Small intestine (tissue), 7 donors: Measurements from ENCODE around the gene MADD. TPM values are rescaled to one million over a fixed set of nuclear protein-coding genes. Genes with fewer than 3 reads are reported as not detected.

Experiments
- DNase-seq, 2 donors: peaks; one replicate each; pipeline versions ENCODE4 v3.0.0 to v3.0.0-alpha.2; 2013
- FAIRE-seq: peaks from 2 replicates; lab custom pipeline; 2012; peaks lifted over from hg19 to GRCh38; lab: Jason Lieb, UNC
- H3K27ac ChIP-seq, 3 donors: one replicate each; pipeline ENCODE4 v1.5.1; 2013; ENCODE audit warnings: low read length in 2 of 3, mild to moderate bottlenecking in 2 of 3, control low read depth in 1 of 3, inconsistent platforms in 1 of 3, low read depth in 1 of 3, moderate library complexity in 1 of 3
- H3K27me3 ChIP-seq, 3 donors: one replicate each; pipeline ENCODE4 v1.6.1; 2013; ENCODE audit warnings: low read length in 3 of 3, inconsistent platforms in 1 of 3; ENCODE audit not compliant: control insufficient read depth in 3 of 3, insufficient read depth in 3 of 3
- H3K36me3 ChIP-seq, 3 donors: one replicate each; pipeline ENCODE4 v1.6.1; 2013; ENCODE audit warnings: low read length in 3 of 3, inconsistent platforms in 1 of 3, low read depth in 1 of 3, mild to moderate bottlenecking in 1 of 3, moderate library complexity in 1 of 3; ENCODE audit not compliant: control insufficient read depth in 3 of 3, insufficient read depth in 2 of 3
- H3K4me1 ChIP-seq, 3 donors: one replicate each; pipeline ENCODE4 v1.6.1; 2013; ENCODE audit warnings: low read length in 2 of 3, inconsistent platforms in 1 of 3, low read depth in 1 of 3, mild to moderate bottlenecking in 1 of 3, moderate library complexity in 1 of 3; ENCODE audit not compliant: control insufficient read depth in 3 of 3, insufficient read depth in 2 of 3
- H3K4me3 ChIP-seq, 3 donors: one replicate each; pipeline ENCODE4 v1.5.1; 2013; ENCODE audit warnings: low read length in 3 of 3, control low read depth in 1 of 3, inconsistent platforms in 1 of 3, low read depth in 1 of 3, mild to moderate bottlenecking in 1 of 3, moderate library complexity in 1 of 3
- H3K9me3 ChIP-seq, 2 donors: one replicate each; pipeline ENCODE4 v1.6.1; 2013; ENCODE audit warnings: low read depth in 1 of 2, low read length in 1 of 2; ENCODE audit not compliant: control insufficient read depth in 2 of 2, insufficient read depth in 1 of 2
- WGBS, 3 donors: extraction: QIAGEN DNeasy Blood & Tissue Kit; methylation state at CpG; one replicate each; pipeline ENCODE4 v1.1.7; 2013; 5-methylcytosine and 5-hydroxymethylcytosine counted together
- polyA plus RNA-seq, 4 donors: library from polyadenylated mRNA; stranded (reverse) in 3 of 4; unstranded in 1 of 4; fragments of 200-250 nt in 3 of 4; fragments of 120-200 nt in 1 of 4; gene quantifications; one replicate each; pipeline versions ENCODE4 v1.2.1 to v1.2.3, GENCODE V29; 2013
- donor health status: healthy with polysubstance abuse.
- donor health status: control.
- donor health status: control.
- donor health status: Bipolar disorder and iron deficiency.
- donor health status: healthy.

The MADD gene
- polyA plus RNA-seq, 4 donors, result 19.2 to 45.1 (median 25.8) TPM

DNA sequence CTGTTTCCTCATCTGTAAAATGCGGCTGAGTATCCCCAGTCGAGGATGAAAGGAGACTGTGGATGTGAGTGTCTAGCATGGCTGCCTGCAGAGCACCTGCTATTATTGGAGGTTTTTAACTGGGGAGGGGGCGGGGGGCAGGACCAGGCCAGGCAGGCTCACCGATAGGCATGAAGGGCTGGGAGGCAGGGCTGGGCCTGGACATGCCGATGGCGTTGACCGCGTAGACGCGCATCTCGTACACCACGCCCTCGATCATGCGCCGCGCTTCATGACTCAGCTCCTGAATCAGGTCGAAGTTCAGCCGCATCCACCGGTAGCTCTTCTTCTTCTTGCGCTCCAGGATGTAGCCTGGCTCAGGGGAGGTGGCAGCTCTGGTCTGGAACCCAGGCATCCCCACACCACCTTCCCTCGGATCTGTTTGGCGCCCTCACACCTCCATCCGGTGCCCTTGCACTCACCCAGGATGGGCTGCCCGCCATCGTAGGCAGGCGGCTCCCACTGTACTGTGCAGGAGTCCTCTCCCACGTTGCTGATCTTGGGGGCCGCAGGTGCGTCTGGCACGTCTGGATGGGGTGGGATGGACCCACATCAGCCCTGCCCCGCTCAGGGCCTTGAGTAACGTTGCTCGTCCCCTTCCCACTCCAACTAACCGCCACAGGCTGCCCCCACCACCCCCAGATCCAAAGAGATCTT, 67.4 kb downstream of the MADD start:
- peak in 1 of 2 donors; percentile 47 for DNase-seq
- Histone ChIP-seq H3K36me3 (no peaks in the 10 kb centered on the region), H3K4me1 (peaks cover 0 to 5% (median 0%) of the 10 kb centered on the region in 3 donors), H3K27ac (no peak overlapping the region), H3K9me3 (no peaks in the 10 kb centered on the region), H3K27me3 (no peaks in the 10 kb centered on the region), H3K4me3 (no peak overlapping the region)
- 83 to 89% (median 86%) methylated on average over 34 of the region's 34 CpGs for WGBS, 3 donors
- no peak for FAIRE-seq

DNA sequence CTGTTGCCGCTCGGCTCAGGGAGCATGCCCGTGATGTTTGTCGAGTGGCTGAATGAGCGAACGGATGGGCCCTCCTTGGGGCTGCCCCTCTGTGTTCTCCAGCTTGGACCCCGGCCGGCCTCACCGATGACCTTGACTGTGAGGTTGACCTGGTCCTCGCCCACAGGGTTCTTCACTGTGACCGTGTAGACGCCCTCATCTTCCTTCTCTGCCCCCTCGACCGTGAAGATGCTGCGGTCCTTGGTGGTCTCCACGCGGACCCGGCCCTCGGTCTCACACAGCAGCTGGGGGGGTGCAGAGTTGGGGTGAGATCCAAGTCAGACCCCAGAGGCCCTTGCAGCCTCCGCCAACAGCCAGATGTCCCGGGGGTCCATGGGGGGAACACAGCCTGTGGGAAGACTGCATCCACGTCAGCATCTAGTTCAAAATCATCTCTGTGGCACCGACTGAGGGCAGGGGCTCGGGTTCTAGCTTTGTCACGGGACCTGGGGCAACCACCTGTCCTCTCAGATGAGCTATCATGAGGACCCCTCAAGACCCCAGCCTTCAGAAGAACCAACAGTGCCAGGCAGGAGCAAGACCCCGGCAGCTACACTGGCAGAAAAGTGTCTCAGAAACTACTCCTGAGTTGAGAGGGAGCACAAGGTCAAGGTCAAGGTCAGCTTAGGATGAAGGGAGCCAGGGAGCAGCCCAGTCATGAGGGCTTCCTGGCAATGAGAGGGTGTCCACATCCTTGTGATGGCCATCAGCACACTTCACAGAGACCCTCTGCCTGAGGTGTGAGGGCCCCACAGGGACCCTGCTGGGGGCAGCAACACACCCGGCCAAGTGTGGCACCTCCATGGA, 68.7 kb downstream of the MADD start:
- Histone ChIP-seq H3K4me3 (no peak overlapping the region), H3K4me1 (peaks cover 0 to 2% (median 0%) of the 10 kb centered on the region in 3 donors), H3K9me3 (no peaks in the 10 kb centered on the region), H3K36me3 (no peaks in the 10 kb centered on the region), H3K27ac (no peak overlapping the region), H3K27me3 (no peaks in the 10 kb centered on the region)
- FAIRE-seq (no peak), DNase-seq (no peak)
- WGBS, 3 donors, result 84 to 91% (median 90%) methylated on average over 27 of the region's 27 CpGs

DNA sequence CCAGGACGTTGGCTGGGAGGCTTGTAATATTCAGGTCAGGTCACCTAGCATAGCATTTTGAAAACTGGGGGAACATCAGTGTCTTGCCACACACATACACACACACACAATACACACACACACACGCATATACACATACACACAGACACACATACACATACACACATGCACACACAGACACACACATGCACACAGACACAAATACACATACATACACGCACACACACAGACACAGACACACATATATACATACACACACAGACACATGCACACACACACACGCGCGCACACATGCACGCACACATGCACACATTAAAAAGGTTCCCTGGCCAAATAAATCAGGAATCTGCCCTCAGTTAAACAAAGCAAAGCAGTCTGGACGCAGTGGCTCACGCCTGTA, 70.1 kb downstream of the MADD start:
- 68 to 77% (median 75%) methylated on average over 9 of the region's 9 CpGs for WGBS, 3 donors
- no peak for FAIRE-seq

DNA sequence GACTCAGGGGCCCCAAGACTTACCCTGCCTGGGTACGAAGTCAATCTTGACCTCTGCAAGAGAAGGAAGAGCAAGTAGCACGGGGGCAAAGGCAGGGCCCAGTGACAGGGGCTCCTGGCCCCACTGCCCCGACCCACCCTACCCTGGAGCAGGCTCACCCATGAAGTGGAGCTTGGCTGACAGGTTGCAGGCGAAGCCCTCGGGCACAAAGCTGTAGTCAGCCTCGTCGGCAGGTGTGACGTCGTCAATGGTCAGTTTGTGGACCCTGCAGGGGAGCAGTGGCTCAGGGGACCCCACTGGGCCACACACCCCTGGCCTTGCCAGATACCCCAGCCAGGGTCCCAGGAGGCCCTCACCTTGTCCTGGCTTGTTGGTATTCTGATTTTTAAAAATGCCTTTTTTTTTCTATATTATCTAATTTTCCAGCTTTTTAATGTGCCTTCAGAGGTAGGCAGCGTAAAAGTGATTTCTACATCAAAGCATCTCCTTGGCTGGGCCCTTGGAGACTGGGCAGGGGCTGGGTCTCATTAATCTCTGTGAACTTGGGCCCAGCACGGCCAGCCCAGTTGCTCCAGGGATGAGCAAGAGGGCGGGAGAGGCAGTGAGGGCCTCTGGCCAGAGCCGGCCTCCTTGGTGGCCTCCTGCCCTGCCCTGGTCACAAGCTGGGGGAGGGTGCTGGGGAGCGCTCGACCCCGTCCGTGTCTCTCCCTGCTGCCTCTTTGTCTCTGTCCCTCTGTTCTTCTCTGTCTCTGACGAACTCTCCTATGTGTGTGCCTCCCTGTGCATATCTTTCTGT, 71.2 kb downstream of the MADD start:
- 62 to 70% (median 67%) methylated on average over 17 to 18 of the region's 18 CpGs for WGBS, 3 donors
- FAIRE-seq, result no peak

More for the DNA sequence above, 70.1 kb downstream of the MADD start:
- Histone ChIP-seq H3K27me3 (no peaks in the 10 kb centered on the region), H3K27ac (no peak overlapping the region), H3K4me3 (no peak overlapping the region), H3K9me3 (no peaks in the 10 kb centered on the region), H3K36me3 (no peaks in the 10 kb centered on the region), H3K4me1 (peaks cover 0 to 2% (median 0%) of the 10 kb centered on the region in 3 donors)
- no peak for DNase-seq

DNA sequence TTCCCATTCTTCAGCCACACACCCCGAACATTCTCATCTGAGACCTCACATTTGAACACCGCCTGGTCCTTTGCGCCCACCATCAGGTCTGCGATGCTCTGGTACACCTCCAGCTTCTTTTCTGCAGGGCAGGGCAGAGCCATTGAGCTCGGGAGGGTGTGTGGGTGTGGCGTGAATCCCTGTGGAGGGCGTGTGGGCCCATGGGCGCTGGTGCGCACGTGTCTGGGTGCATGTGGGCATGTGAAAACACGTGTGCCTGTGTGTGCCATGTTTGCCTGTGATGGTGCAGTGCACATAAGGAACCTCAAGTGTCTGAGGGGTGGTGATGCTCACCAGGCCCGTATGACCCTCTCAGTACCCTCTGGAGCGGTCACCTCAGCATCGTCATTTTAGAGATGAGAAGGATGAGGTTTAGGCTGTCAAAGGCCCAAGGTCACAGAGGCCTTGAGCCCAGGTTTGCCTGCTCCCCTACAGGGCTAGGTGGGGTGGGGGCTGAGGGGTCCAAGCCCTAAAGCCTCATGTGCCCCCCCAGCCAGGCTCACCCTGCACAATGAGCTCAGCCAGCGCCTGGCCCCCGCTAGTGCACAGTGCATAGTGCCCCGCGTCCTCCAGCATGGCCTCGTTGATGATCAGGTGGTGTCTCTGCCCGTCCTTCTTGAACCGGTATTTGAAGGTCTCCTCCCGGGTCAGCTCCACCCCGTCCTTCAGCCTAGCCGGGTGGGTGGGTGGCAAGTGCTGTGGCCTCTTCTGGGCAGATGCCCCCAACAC, 72.3 kb downstream of the MADD start:
- 74 to 86% (median 81%) methylated on average over 24 of the region's 24 CpGs for WGBS, 3 donors
- peaks cover 0 to 2% (median 0%) of the 10 kb centered on the region in 3 donors for H3K4me1 ChIP-seq
- FAIRE-seq, result no peak

More for the DNA sequence above, 71.2 kb downstream of the MADD start:
- peaks cover 0 to 2% (median 0%) of the 10 kb centered on the region in 3 donors for H3K4me1 ChIP-seq
- no peaks in the 10 kb centered on the region for H3K36me3 ChIP-seq
- DNase-seq, result no peak
- no peak overlapping the region for H3K4me3 ChIP-seq
- H3K27me3 ChIP-seq, result no peaks in the 10 kb centered on the region
- H3K27ac ChIP-seq, result no peak overlapping the region
- no peaks in the 10 kb centered on the region for H3K9me3 ChIP-seq

DNA sequence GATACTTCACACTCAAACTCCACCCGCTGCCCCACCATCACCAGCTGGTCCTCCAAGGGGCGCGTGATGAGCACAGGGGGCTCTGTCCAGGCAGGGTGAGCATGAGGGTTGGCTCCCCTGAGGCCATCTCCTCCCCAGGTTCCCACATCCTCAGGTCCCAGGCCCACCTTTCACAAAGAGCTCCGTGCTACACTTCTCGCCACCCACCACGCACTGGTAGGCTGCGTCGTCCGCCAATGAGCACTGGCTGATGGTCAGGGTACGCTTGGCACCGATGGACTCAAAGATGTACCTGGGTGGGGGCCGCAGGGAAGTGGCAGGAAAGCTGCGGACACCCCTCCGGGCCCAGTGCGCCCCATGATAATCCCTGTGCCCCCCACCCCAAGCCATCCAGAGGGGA, 72.9 kb downstream of the MADD start:
- WGBS, 3 donors, result 90 to 96% (median 95%) methylated on average over 15 of the region's 15 CpGs
- no peaks in the 10 kb centered on the region for H3K9me3 ChIP-seq
- H3K27ac ChIP-seq, result no peak overlapping the region
- DNase-seq (no peak), FAIRE-seq (no peak)
- H3K36me3 ChIP-seq, result no peaks in the 10 kb centered on the region
- H3K4me3 ChIP-seq, result no peak overlapping the region
- peaks cover 0 to 2% (median 0%) of the 10 kb centered on the region in 3 donors for H3K4me1 ChIP-seq
- peaks cover 0 to 4% (median 0%) of the 10 kb centered on the region in 3 donors for H3K27me3 ChIP-seq

More for the DNA sequence above, 72.3 kb downstream of the MADD start:
- H3K4me3 ChIP-seq, result no peak overlapping the region
- no peaks in the 10 kb centered on the region for H3K36me3 ChIP-seq
- no peak for DNase-seq
- H3K27me3 ChIP-seq, result peaks cover 0 to 4% (median 0%) of the 10 kb centered on the region in 3 donors
- no peaks in the 10 kb centered on the region for H3K9me3 ChIP-seq
- H3K27ac ChIP-seq, result no peak overlapping the region

DNA sequence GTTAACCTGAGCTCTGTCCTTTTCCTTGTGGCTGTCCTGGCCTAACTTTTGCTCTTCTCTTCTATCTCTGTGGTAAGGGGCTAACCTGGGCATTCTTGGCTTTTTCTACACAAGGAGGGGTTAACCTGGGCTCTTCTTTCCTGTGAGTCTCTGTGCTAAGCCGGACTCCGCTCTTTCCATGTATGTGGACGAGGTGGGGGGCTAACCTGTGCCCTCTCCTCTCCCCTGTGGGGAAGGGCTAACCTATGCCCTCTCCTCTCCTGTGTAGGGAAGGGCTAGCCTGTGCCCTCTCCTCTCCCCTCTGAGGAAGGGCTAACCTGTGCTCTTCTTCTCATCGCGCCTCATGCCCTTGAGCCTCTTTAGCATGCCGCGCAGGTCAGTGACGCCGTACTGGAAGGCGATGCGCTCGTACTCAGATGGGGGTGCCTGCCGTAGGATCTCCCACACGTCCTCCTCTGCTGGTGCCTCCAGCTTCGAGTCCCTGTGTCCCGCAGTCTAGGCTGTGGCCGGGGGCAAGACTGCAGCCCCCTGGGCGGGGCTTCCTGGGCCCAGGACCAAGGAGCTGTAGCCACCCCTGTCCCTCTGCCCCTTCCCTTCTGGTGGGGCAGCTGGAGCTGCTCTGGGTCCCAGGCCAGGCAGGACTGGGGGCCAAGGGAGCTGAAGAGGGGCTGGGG, 76.1 kb downstream of the MADD start:
- Histone ChIP-seq H3K4me3 (no peak overlapping the region), H3K27ac (no peak overlapping the region), H3K36me3 (no peaks in the 10 kb centered on the region), H3K27me3 (peaks cover 0 to 4% (median 0%) of the 10 kb centered on the region in 3 donors), H3K4me1 (peaks cover 0 to under 1% (median 0%) of the 10 kb centered on the region in 3 donors), H3K9me3 (no peaks in the 10 kb centered on the region)
- no peak for FAIRE-seq
- 81 to 84% (median 83%) methylated on average over 18 of the region's 18 CpGs for WGBS, 3 donors
- no peak for DNase-seq
